Gastrocnemius medialis (tissue), 4 donors: ENCODE results near the gene ARHGAP42.

Experiments
- POLR2A ChIP-seq, 2 donors: fragments of 450-650 bp; IDR thresholded peaks; one replicate each; pipeline ENCODE4 v1.6.1; 2017; ENCODE audit warnings: antibody characterized with exemption in 2 of 2, mild to moderate bottlenecking in 2 of 2, moderate library complexity in 2 of 2
- TF ChIP-seq, protein P1 (sequence below), 5 experiments: fragments of 450-650 bp in 3 of 5; fragments of 200-600 bp in 2 of 5; sonication (generic) in 2 of 5; IDR thresholded peaks in 4 of 5; conservative IDR thresholded peaks in 1 of 5; 1 replicate in 4 of 5; 2 replicates in 1 of 5; pipeline ENCODE4 v1.5.1; 2016 to 2019; ENCODE audit warnings: antibody characterized with exemption in 5 of 5, mild to moderate bottlenecking in 3 of 5, moderate library complexity in 3 of 5

DNA sequence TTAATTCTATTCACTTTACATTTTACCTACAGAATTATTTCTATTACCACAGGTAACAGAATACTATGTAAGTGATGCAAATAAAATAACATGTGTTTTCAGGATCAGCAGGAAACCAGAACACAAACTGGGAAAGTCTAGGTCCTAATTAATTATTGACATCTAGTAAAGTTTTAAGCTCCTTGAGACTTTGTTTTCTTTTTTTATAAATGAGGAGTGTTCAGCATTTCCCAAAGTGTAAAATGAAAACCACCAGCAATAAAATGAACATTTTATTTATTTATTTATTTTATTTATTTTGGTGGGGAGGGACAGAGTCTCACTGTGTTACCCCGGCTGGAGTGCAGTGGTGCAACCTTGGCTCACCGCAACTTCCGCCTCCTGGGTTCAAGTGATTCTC lies 123.6 kb downstream of the ARHGAP42 start:
- TF ChIP-seq, protein P1, sequence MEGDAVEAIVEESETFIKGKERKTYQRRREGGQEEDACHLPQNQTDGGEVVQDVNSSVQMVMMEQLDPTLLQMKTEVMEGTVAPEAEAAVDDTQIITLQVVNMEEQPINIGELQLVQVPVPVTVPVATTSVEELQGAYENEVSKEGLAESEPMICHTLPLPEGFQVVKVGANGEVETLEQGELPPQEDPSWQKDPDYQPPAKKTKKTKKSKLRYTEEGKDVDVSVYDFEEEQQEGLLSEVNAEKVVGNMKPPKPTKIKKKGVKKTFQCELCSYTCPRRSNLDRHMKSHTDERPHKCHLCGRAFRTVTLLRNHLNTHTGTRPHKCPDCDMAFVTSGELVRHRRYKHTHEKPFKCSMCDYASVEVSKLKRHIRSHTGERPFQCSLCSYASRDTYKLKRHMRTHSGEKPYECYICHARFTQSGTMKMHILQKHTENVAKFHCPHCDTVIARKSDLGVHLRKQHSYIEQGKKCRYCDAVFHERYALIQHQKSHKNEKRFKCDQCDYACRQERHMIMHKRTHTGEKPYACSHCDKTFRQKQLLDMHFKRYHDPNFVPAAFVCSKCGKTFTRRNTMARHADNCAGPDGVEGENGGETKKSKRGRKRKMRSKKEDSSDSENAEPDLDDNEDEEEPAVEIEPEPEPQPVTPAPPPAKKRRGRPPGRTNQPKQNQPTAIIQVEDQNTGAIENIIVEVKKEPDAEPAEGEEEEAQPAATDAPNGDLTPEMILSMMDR (IDR thresholded peaks at IDR 0.05 in 4 of 5, conservative IDR thresholded peaks at IDR 0.05 in 1 of 5), result no peak
- TF ChIP-seq POLR2A (IDR thresholded peaks at IDR 0.05), result no peak
